ENCODE results near the gene PC.
A peak's percentile ranks its signal among the peaks of the same experiment; 100 is the strongest.
"Not testable (repeated sequence)": the region's sequence is repeated elsewhere in the genome, so short reads cannot be mapped to it uniquely, and the experiment has no call there.

Gene PC, protein sequence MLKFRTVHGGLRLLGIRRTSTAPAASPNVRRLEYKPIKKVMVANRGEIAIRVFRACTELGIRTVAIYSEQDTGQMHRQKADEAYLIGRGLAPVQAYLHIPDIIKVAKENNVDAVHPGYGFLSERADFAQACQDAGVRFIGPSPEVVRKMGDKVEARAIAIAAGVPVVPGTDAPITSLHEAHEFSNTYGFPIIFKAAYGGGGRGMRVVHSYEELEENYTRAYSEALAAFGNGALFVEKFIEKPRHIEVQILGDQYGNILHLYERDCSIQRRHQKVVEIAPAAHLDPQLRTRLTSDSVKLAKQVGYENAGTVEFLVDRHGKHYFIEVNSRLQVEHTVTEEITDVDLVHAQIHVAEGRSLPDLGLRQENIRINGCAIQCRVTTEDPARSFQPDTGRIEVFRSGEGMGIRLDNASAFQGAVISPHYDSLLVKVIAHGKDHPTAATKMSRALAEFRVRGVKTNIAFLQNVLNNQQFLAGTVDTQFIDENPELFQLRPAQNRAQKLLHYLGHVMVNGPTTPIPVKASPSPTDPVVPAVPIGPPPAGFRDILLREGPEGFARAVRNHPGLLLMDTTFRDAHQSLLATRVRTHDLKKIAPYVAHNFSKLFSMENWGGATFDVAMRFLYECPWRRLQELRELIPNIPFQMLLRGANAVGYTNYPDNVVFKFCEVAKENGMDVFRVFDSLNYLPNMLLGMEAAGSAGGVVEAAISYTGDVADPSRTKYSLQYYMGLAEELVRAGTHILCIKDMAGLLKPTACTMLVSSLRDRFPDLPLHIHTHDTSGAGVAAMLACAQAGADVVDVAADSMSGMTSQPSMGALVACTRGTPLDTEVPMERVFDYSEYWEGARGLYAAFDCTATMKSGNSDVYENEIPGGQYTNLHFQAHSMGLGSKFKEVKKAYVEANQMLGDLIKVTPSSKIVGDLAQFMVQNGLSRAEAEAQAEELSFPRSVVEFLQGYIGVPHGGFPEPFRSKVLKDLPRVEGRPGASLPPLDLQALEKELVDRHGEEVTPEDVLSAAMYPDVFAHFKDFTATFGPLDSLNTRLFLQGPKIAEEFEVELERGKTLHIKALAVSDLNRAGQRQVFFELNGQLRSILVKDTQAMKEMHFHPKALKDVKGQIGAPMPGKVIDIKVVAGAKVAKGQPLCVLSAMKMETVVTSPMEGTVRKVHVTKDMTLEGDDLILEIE

DNA sequence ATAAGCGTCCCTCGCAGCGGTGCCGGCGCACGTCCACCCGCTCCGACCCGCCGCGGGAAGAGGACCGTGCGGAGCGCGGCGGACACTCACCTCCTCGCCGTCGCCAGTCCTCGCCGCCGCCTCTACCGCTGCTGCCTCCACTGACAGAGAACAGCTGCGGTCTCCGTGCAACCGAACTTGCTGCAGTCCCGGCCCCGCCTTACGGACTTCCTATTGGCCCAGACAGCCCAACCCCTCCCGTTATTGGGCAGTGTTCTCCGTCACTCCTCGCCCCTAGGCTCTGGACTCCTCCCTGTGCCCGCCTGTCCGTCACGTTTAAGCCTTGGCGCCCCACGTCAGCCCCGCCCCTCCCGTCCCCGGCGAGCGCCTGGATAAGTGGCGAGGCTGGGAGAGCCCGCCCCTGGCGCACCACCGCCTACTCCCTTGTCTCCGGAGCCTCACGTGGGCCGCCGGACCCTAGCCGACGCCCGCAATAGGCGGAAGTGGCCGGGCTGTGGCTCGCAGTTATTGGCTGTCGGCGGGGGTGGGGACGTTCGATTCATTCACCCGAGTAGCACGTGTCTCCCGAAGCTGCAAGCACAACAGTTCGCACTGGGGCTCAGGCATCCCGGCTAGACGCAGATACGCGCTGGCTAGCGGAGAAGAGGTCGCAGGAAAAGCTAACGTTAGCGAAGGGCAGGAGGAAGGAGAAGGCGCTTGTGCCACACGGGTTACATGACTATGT lies at the start of gene PC:
Gene PC (minus strand): TSS at position 152 of the 724 bp plus-strand sequence. CDS start 86,224 bp downstream, outside the sequence.
- DNase-seq, result peak; percentile 100

DNA sequence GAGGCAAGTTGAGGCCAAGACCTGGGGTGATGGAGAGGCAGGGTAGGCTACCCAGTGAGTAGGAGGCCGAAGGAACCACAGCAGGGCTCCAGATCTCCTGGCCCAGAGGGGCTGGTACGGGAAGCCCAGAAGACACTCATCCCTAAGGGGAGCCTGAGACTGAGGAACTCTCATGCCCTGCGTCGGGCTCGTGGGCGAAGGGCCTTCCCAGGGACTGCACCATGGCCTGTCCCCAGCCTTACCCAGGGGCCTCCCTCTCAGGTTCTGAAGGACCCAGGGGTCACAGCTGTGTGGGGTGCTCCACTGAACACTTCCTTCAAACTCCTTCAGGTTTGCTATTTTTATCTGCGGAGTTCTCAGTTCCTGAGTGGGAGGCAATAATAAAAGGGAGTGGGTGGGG lies 48.9 kb upstream of the PC start:
- DNase-seq, result no peak

GRCh38 chr11:67006029-67006884 lies 48.1 kb upstream of the PC start:
- DNase-seq, result no peak

GRCh38 chr11:67005200-67005599 lies 47.0 kb upstream of the PC start:
- DNase-seq, result not testable (repeated sequence)

DNA sequence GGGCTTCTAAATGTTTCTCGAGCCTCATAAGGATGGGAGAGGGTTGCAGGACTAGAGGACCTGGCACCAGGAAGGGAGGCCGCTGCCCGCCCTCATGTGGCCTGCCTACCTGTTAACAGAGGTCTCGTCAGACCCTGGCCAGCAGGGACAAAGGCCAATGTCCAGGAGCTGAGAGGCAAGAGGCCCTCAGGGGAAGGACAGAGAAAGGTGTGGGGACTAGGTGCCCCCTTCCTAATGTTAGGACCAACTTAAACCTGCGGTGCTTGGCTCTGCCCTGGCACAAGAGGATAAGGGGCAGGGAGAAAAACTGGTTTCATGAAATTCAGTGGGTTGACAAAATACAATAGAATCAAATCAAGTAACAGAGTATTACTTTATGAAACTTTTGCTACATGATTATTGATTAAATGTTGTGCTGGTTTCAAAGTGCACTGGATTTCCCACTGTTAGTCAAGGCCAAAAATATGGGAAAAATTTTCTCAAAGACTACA lies 44.8 kb upstream of the PC start:
- no peak for DNase-seq

DNA sequence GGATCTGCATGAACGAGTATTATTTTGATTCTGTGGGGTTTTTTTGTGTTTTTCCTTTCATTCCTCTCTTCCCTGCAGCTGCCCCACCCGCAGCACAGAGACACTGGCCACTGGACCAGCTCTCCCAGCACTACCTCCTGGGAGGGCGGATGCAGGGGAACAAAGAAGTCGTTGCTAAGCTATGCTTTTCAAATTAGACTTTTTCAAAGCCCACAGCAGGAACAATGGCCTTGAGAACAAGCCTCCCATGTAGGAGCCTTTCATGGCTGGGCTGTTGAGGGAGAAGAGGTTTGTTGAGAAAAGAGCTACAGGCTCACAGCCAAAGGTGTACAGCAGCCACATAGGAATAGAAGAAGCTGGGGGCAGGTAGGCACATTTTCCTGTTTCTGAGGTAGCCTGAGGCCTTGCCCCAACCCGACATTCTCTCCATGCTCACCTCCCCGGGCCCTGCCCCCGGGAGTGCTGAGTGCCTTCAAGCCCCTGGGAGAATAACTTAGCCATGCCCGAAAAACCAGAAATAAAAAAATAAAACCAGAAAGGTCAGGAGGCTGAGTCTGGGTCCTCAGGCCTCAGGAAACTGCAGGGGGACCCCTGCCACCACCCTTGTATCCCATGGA lies 44.2 kb upstream of the PC start:
- no peak for DNase-seq

DNA sequence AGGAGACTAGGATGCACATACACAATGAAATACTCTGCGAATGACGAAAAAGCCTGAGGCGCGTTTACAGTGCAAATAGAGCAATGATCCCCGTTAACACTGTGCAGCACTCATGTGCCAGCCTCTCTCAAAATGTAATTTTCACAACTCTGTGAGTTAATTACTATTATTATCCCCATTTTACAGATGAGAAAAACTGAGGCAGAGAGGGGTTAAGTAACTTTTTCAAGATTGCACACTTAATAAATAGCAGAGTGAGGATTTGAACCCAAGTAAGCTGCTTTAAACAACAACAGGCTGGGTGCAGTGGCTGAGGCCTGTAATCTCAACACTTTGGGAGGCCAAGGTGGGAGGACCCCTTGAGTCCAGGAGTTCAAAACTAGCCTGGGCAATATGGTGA lies 43.1 kb upstream of the PC start:
- no peak for DNase-seq

DNA sequence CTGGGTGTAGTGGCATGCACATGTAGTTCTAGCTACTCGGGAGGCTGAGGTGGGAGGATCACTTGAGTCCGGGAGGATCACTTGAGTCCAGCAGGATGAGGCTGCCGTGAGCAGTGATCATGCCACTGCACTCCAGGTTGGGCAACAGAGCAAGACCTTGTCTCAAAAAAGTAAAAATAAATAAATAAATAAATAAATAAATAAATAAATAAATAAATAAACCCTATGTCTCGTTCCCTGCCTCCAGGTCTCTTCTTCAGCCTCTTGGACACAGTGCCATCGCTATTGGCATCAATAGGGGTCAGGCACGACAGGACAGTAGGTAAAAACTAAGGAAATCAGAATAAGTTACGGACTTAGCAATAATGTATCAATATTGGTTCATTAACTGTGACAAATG lies 41.4 kb upstream of the PC start:
- no peak for DNase-seq

DNA sequence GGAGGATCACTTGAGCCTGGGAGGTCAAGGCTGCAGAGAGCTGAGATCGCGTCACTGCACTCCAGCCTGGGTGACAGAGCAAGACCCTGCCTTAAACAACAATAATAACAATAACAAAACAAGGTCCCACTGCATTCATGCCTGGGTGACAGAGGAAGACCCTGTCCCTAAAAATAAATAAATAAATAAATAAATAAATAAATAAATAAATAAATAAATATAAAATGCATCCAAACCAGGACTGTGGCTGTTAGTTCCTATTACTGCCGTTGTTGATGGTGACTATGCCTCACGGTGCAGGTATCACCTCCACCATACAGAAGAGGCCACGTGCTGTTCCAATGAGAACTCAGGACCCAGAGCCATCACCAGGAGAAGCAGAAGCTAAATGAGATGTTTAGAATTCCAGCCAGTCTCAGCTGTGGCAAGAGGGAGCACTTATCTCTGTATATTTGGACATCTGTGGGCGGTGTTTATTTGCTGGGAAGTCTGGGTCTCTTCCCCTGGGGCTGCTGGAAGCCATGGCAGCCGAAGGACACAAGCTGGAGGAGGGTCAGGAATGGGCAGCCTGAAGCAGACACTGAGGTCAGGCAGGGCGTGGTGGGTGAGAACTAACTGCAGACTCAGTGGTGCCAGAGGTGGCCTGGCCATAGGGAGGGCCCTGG lies 38.6 kb upstream of the PC start:
- no peak for DNase-seq

DNA sequence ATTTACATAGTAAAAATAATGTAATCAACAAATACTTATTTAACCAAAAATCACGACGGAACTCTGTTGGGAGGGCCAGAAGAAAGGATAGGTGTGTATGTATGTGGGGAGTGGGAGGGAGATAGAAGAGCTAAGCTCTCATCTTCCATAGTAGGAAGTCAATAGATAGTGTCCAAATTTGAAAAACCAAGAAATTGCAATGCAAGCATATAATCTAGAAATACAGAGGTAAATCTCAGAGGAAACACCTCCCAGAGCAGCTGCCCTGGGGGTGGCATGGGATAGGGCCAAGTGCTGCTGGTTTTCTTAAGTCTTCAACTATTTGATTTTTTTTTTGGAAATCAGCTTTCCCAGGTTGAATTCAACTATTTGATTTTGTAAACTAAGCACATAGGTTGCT lies 33.9 kb upstream of the PC start:
- no peak for DNase-seq

DNA sequence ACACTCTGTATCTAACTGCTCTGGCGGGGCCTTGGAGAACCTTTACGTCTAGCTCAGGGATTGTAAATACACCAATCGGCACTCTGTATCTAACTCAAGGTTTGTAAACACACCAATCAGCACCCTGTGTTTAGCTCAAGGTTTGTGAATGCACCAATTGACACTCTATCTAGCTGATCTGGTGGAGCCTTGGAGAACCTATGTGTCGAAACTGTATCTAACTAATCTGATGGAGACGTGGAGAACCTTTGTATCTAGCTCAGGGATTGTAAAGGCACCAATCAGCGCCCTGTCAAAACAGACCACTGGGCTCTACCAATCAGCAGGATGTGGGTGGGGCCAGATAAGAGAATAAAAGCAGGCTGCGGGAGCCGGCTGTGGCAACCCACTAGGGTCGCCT lies 31.2 kb upstream of the PC start:
- DNase-seq, result not testable (repeated sequence)

GRCh38 chr11:66988741-66989140 lies 30.6 kb upstream of the PC start:
- DNase-seq, result not testable (repeated sequence)

DNA sequence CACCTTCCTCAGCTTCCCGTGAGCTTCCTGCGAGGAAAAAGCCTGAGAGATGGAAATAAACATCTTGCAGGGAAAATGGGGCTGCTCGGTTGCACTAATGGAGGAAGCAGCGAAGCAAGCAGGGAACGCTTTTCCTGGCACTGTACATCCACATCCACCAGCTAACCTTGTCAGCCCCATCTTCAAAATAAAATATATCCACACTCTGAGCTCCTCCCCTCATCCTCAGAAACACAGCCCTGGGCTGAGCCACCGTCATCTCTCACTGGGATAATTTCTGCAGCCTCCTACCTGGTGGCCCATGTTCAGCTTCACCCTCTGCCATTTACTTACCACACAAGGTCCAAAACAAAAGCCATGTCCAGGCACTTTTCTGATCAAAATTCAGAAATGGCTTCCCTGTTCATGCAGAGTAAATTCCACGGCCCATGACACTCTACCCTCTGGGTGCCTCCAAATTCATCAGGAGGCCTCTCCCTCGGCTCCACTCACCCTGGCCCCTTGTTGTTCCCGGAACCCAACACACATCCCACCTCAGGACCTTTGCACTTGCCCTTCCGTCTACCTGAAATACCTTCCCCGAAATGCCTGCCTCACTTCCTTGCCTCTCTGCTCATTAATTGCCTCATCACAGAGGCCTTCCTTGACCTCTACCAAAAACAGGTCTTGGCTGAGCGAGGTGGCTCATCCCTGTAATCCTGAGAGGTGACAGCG lies 29.9 kb upstream of the PC start:
- DNase-seq, result no peak

DNA sequence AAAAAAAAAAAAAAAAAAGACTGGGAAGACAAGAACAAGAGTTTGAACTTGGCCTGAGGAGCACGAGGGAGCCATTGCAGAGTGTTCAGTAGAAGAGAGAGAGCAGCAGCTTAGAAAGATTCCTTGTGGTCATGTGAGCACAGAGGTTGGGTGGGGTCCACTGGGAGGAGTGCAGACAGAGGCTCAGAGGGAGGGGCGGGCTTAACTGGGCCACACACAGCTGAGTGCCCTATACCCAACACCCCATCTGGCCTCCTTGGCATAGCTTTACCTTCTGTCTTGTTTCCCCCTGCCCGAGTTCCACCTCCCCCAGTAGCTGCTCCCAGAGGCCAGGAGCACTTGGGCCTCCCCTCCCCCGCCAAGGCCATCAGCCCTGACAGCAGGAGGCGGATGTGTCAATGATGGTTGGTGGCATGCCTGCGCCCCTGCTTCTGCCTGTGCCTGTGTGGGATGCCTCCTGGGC lies 29.0 kb upstream of the PC start:
- DNase-seq, result no peak

DNA sequence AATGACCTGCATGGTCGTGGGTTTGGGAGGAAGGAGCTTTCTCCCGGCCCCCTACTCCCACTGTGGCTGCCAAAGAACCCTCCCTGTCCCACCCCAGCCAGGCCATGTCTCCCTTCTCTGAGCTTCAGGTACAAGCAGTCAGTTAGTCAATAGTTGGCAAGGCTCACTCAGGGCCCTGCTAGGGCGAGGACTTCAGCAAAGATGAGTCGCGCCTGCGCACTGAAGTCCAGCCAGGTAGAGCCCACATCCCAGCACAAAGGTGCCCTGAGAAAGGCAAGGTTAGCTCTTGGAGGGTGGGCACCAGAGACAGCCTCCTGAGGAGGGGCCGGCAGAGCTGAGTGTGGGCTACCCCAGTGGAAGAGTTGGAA lies 28.0 kb upstream of the PC start:
- no peak for DNase-seq

DNA sequence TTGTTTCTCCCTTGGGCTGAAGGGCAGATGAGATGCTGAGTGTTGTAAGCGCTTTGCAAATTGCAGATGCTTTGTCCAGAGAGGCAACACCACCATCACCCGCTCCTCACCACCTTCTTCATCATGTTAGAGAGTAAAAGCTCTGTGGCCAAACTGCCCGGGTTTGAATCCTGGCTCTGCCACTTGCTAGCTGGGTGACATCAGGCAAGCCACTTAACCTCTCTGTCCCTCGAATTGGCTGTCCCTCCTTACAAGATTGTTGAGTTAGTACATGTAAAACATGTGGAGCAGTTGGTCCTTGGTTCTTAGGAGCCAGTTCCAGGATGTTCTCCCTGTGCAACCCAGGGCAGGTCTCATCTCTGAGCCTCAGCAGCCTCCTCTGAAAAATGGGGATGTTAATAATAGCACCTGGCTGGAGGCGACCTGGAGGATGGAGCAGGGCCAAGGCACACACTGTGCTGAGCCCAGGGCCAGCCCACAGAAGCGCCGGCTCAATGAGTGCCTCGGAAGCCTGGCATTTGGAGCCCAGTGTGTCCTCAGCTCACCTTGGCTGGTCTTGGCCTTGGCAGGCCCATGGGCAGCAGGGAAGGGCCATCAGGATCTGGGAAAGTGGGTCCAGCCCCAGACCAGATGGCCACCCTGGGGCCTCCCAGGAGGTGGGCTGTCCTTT lies 27.5 kb upstream of the PC start:
- no peak for DNase-seq

DNA sequence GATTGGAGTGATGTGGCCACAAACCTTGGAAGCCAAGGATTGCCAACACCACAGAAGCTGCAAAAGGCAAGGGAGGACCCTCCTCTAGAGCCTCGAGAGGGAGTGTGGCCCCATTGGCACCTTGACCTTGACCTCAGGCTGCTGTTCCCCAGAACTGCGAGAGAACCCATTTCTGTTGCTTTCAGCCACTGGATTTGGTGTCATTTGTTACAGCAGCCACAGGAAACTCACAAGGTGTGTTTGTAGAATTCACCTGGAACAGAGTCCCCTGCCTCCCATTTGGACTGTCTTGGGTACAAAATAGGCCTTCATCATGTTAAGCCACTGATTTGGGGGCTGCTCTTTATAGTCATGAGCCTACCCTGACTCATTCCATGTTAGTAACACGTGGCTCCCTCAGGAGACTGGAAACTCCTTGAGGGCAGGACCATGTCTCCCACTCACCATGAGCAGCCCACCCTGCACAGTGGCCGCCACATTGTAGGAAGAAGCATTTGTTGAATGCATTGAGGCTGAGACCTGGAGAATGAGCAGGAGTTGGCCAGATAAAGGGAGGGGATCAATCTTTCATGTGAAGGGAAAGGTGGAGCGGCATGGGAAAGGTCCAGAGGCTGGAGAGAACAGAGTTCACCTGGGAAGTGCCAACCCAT lies 25.2 kb upstream of the PC start:
- DNase-seq, result no peak

GRCh38 chr11:66981976-66982578 lies 23.9 kb upstream of the PC start:
- DNase-seq, result no peak

Measured in hippocampal formation (tissue), 2 donors.